AML-193 (cell line): ENCODE data around the gene NANS.
A peak's percentile ranks its signal among the peaks of the same experiment; 100 is the strongest.
"Not testable (repeated sequence)": the region's sequence is repeated elsewhere in the genome, so short reads cannot be mapped to it uniquely, and the experiment has no call there.

Source experiments
- DNase-seq, 2 experiments: peaks; one replicate each; lab custom pipeline; 2025; lab: John Stamatoyannopoulos, UW

Gene NANS, protein sequence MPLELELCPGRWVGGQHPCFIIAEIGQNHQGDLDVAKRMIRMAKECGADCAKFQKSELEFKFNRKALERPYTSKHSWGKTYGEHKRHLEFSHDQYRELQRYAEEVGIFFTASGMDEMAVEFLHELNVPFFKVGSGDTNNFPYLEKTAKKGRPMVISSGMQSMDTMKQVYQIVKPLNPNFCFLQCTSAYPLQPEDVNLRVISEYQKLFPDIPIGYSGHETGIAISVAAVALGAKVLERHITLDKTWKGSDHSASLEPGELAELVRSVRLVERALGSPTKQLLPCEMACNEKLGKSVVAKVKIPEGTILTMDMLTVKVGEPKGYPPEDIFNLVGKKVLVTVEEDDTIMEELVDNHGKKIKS

DNA sequence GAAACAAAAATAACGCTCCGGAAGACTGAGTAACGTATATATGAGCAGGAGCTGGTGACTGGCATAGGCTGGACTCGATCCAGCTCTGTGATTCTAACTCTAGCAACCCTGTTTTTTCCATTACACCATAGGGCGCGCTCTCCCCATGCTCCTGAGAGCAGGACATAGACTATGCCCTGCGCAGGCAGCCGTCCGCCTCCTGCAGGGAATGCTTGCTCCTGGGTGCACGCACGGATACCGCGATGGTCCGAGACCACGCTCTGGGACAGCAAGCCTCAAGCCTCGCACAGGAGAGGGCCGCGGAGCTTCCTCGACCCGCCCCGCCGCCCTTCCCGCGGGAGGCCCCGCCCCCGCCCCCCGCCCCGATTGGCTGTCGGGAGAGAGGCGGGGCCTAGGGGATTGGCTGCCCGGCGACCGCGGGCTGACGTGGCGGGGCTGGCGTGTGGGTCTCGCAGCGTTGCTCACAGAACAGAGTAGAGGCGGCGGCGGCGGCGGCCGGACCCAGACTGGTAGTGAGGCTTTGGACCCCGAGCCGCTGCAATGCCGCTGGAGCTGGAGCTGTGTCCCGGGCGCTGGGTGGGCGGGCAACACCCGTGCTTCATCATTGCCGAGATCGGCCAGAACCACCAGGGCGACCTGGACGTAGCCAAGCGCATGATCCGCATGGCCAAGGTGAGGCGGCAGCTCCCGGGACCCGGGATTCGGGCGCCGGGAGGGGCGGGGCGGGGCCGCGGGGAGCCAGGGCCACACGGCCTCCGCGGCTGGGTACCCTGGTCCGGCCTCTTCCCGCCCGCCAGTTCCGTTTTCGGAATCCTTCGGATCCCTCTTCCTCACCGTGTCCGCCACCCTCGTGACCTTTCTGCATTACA is at the start of gene NANS:
Gene NANS (plus strand): TSS at position 464 of the 869 bp plus-strand sequence. CDS start 77 bp downstream, at position 541.
- DNase-seq, result peak; percentile 84 to 86

GRCh38 chr9:98007251-98007928 is 49.1 kb upstream of the NANS start:
- DNase-seq, result no peak

- no peak for DNase-seq
Observed at GRCh38 chr9:98008764-98009163, 47.8 kb upstream of the NANS start.

DNA sequence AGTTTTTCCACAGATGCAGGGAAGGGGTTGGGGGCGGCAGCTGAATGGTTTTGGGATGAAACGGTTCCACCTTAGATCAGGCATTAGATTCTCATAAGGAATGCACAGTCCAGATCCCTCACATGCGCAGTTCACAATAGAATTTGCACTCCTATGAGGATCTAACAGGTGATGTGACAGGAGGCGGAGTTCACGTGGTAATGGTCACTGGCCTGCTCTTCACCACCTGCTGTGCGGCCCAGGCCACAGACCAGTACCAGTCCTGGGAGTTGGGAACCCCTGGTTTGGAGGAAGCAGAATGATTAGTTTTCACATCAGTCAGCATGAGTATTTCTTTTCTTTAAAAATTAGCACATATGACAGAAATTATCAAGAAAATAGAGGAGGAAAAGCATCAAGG is 47.1 kb upstream of the NANS start:
- DNase-seq, result no peak

DNA sequence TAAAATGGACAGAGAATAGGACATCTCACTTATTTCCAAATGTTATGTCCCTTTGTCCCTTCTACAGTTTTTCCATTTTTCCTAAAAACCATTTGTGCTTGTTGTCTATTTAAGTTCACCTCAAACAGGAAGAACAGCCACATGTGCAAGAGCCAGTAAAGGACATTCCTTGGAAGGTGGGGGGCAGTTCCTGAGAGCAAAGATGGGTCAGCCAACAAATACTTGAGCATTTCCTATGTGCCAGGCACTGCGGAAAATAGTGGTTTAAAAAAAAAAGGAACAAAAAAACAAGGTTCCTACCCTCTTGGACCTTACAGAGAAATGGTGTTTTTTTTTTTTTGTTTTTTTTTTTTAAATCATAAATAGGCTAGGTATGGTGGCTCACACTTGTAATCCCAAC is 46.6 kb upstream of the NANS start:
- DNase-seq, result no peak

DNA sequence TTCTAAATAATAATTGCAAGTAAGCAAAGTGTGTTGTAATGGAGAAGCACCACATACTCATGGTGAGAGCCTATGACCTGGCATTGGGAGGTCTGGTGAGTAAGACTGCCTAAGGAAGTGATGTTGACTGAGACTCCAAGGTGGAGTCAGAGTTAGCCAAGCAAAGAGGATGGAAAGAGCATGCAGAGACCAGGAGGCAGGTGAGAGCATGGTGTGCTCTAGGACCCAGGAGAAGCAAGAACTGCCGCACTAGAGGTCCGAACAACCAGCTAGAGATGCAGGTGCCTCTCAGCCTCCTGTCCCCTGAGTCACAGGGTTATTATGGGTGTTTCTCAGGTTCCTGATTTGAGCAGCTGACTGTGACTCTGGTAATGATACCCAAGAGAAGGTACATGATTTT is 46.1 kb upstream of the NANS start:
- DNase-seq, result no peak

DNA sequence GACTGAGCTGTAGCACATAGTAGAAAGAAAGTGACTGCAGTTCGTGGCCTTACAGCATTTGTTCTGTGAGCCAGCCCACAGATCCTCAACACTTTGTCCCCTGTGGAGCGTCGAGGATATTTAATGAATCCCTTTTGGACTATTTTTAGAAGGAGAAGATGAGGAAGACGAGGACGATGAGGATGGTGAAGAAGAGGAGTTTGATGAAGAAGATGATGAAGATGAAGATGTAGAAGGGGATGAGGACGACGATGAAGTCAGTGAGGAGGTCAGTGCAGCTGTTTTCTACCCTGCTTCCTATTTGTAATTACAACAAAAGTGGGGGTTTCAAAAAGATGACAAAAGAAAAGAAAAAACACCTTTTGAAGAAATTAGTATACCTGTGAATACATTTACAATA is 45.4 kb upstream of the NANS start:
- no peak for DNase-seq

GRCh38 chr9:98016137-98016680 is 40.3 kb upstream of the NANS start:
- no peak for DNase-seq

- DNase-seq, result no peak
Observed at GRCh38 chr9:98017306-98017705, 39.2 kb upstream of the NANS start.

DNA sequence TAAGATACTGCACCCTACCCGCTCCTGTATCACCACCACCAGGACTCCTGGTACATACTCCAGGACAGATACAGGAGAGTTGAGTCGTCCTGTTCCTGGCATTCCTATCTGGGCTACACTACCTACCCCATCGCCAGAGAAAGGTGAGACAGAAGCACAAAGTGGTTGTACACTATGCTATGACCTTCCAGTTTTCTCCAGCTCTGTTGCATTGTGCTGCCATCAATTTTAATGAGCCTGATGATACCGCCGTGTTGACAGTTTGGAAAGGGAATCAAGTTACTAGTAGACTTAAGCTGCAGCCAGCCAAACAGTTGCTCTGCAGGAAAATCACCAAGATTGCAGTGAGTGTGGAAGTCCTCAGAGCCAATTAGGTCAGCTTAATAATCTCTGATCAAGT is 38.2 kb upstream of the NANS start:
- no peak for DNase-seq

- DNase-seq, result no peak
Observed at GRCh38 chr9:98019098-98019497, 37.4 kb upstream of the NANS start.

GRCh38 chr9:98019869-98020268 is 36.7 kb upstream of the NANS start:
- not testable (repeated sequence) for DNase-seq

GRCh38 chr9:98020476-98021145 is 35.9 kb upstream of the NANS start:
- DNase-seq, result no peak

DNA sequence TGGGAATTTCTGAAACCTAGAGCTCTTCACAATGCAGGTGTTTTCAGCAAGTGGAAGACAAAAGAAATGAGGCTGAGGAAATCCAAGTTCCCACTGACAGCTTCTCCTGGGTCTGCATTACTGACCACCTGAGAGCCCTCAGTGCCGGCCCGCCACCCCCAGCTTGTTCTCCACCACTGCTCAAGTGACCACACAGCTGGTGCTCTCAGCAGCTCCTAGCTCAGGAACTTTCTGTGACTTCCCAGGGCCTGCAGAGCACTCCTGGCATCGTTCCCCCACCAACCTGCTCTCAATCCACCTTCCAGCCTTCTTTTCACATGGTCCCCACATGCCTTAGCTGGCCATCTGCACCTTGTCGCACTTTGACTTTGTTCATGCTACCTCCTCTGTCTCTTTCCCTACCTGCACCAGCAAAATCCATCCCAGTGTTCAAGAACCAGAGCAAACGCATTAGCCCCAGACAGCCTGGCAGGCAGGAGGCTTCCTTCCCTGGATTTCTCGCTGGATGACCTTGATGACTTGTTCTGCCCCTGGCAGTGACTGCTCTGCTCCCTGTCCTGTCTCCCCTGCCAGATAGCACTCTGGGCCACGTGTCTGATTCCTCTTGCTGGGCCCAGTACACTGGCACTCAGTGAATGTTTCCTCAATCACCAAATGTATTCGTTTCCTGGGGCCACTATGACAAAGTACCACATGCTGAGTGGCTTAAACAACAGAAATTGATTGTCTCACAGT is 35.1 kb upstream of the NANS start:
- no peak for DNase-seq

DNA sequence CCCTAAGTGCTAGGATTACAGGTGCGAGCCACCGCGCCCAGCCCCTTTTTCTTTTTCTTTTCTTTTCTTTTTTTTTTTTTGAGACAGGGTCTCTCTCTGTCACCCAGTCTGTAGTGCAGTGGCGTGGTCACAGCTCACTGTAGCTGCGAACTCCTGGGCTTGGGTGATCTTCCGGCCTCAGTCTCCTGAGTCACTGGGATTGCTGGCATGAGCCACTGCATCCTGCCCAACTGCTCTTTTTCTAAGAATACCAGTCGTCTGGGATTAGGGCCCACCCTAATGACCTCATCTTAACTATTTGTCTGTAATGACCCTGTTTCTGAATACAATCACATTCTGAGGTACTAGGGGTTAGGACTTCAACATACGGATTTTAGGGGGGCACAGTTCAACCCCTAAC is 34.1 kb upstream of the NANS start:
- DNase-seq, result no peak

DNA sequence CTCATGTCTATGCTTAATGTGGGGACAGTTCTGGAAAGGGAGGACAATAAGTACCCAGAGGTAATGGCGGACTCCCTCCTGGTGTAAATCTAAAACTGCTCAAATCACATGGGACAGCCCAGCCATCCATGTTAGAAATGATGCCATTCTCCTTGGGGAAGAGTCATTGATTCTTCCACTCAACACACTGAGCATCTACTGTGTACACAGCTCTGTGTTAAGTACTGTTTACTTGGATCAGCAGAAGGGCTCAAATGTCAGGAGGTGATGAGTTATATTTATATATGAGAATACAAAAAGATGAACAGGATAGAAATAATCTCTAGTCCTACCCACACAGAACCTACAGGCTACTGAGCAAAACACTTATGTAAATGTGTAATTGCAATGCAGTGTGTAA is 31.8 kb upstream of the NANS start:
- no peak for DNase-seq

GRCh38 chr9:98031169-98031568 is 25.4 kb upstream of the NANS start:
- DNase-seq, result no peak

DNA sequence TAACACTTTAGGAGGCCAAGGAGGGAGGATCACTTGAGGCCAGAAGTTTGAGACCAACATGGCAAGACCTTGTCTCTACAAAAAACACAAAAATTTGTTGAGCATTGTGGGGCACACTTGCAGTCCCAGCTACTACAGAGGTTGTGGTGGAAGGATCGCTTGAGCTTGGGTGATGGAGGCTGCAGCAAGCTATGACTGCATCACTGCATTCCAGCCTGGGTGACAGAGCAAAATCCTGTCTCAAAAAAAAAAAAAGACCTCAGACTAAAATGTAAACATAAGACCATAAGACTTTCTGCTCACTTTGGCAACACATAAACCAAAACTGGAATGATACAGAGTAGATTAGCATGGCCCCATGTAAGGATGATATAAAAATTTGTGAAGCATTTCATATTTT is 24.6 kb upstream of the NANS start:
- DNase-seq, result no peak

DNA sequence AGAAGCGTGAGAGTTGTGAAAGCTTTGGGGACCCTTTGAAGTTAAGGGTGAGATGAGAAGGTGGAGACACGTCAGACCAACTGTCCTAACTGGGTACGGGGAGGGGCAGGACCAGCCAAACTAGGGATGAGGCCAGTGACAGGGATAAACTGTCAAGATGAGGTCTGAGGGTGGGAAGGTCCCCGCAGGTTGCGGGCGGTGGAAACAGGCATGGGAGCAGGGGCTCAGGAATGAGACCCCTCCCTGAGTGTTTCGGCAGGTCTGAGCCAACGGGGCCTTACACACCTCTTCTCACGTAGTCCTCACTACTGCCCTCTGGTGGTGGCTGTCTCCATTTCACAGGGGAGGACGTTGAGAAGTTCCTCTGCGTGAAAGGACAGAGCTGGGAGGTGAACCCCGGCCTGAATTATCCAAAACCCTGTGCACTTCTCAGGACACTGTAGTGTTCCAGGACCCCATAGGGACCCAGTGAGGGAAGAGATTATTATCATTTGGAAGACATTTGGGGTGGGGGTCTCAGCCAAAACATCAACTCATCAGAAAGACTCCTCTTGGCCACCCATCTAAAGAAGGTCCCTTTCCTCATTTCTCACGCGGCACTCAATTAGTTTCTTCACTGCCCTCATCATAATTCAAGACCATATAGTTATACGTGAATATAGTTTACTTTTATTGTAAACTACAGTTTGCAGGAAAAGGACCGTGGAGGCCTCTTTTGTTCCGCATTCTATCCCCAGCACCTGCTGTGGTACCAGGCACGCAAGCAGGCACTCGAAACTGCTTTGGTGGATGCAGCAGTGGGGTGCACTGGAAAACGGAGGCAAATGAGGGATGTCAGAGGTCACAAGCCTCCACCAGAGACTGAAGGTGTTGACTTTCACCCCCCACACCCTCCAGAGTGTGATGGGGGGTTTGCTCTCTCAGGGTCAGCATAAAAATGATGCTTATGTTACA is 21.7 kb upstream of the NANS start:
- DNase-seq, result peak; percentile 35 to 39

GRCh38 chr9:98037357-98037756 is 19.2 kb upstream of the NANS start:
- DNase-seq, result peak; percentile 62 to 65
